Measurements from ENCODE around the gene TMEM139.

Gene TMEM139

GRCh38 chr7:143325240-143325639 lies 40.5 kb downstream of the TMEM139 start:
- in situ Hi-C loops (cut with HindIII; ENCODE audit: low sequenced_read_pairs): no loop called here

GRCh38 chr7:143327903-143328302 lies 43.1 kb downstream of the TMEM139 start:
- no peak overlapping the region for H3K4me3 ChIP-seq (ENCODE audit: low read depth, low read length)
- in situ Hi-C loops (cut with HindIII; ENCODE audit: low sequenced_read_pairs): no loop called here
- DNase-seq (ENCODE audit: low read depth, low spot score): no peak
- TF ChIP-seq CTCF (IDR thresholded peaks at IDR 0.05; ENCODE audit: low read depth, low read length): no peak

More at GRCh38 chr7:143325240-143325639, 40.5 kb downstream of the TMEM139 start:
- H3K4me3 ChIP-seq (ENCODE audit: low read depth, low read length): no peak overlapping the region
- DNase-seq (ENCODE audit: low read depth, low spot score): no peak
- no peak for TF ChIP-seq CTCF (IDR thresholded peaks at IDR 0.05; ENCODE audit: low read depth, low read length)

DNA sequence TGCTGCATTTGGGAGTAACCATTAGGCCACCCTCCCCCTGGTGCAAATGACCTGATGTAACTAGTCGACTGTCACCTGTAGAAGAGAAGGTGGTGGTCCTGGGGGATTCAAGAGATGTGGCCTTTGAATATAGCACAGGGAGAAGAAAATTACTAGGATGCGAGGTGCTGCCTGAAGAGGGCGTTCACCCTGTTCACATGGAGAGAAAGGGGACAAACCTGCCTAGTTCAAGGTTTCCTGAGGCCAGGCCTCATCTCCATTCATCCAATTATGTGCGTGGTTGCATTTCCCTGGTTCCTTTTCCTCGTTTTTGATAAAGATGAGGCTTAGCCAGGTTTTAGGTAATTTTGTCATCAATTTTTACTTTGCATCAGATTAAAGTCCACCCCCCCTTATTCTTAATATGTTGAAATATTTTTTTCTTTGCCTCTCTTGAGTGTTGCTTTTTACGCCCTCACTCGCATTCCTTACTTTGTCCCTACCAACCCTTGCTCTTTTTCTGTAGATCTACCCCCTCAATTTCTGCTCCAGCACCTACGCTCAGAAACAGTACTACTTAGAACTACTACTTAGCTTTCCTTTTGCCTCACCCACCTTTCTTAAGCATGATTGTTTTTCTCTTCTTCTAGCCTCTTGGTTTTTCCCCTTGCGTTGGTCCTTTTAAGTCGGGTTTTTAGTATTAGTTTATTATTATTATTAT lies 44.9 kb downstream of the TMEM139 start:
- no peak for DNase-seq (ENCODE audit: low read depth, low spot score)
- no peak for TF ChIP-seq CTCF (IDR thresholded peaks at IDR 0.05; ENCODE audit: low read depth, low read length)
- in situ Hi-C loops (cut with HindIII; ENCODE audit: low sequenced_read_pairs): no loop called here
- H3K4me3 ChIP-seq (ENCODE audit: low read depth, low read length): no peak overlapping the region

DNA sequence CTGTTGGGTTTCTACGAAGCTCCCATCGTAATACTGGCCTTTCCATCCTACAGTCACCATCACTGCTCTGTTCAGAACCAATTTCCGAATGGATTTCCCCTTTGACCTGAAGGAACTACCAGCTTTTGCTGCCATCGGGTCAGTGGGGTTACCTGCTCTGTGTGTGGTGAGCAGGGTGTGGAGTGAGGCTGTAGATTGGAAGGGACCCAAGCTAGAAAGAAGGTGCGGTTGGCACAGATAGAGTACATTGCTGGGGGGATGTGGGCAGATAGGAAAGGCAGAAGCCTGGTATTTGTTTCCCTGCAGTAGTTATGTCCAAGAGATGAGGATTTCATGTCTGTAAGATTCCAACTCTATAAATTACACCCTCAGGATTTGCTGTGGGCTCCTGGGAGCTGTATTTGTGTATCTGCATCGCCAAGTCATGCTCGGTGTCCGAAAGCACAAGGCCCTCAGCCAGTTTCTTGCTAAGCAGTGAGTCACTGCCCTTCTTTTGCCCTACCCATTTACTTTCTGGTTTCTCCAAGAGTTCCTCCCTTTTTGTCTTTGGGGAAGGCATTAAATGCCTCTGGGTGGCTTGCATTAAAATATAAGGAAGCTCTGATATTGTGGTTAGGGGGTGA lies 46.5 kb downstream of the TMEM139 start:
- peak; percentile 91 for DNase-seq (ENCODE audit: low read depth, low spot score)
- in situ Hi-C loops (cut with HindIII; ENCODE audit: low sequenced_read_pairs): no loop called here
- TF ChIP-seq CTCF (IDR thresholded peaks at IDR 0.05; ENCODE audit: low read depth, low read length): no peak
- no peak overlapping the region for H3K4me3 ChIP-seq (ENCODE audit: low read depth, low read length)

DNA sequence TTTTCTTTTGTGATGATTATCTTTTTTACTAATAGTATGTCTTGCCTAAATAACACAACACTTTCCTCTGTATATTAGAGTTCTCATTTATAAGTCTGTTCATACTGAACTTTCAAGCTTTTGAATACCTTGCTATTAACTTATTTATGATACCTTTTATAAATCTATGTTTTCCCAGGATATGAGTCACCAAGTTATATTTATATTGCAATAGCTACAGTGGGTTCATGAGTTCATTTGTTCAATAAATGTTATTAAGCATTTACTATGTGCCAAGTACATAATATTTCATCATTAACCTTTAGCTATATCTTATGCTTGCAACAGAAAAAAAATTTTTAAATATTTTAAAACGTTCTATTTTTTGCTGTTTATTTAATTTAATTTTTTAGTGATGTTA lies 49.5 kb downstream of the TMEM139 start:
- TF ChIP-seq CTCF (IDR thresholded peaks at IDR 0.05; ENCODE audit: low read depth, low read length): no peak
- H3K4me3 ChIP-seq (ENCODE audit: low read depth, low read length): no peak overlapping the region
- in situ Hi-C loops (cut with HindIII; ENCODE audit: low sequenced_read_pairs): no loop called here
- no peak for DNase-seq (ENCODE audit: low read depth, low spot score)

GRCh38 chr7:143337216-143337615 lies 52.5 kb downstream of the TMEM139 start:
- in situ Hi-C loops (cut with HindIII; ENCODE audit: low sequenced_read_pairs): no loop called here
- TF ChIP-seq CTCF (IDR thresholded peaks at IDR 0.05; ENCODE audit: low read depth, low read length): no peak
- no peak for DNase-seq (ENCODE audit: low read depth, low spot score)

More at GRCh38 chr7:143337216-143337615, 52.5 kb downstream of the TMEM139 start:
- H3K4me3 ChIP-seq (ENCODE audit: low read depth, low read length): no peak overlapping the region

Measured in astrocyte of the spinal cord (primary cell).